KMS-11 (cell line): ENCODE data around the gene TUBD1.
"Not testable (repeated sequence)": the region's sequence is repeated elsewhere in the genome, so short reads cannot be mapped to it uniquely, and the experiment has no call there.

Experiments used
- H2AFZ ChIP-seq: fragments of 200-600 bp; sonication (generic); 2 replicates; pipeline ENCODE4 v1.6.1; 2016; ENCODE audit warnings: antibody characterized with exemption, mixed run types, low read depth
- H3K27ac ChIP-seq: fragments of 200-600 bp; sonication (generic); 2 replicates; pipeline ENCODE4 v1.6.1; 2016; ENCODE audit warnings: mild to moderate bottlenecking, mixed run types
- H3K27me3 ChIP-seq: fragments of 200-600 bp; sonication (generic); 2 replicates; pipeline ENCODE4 v1.6.1; 2017; ENCODE audit warnings: mild to moderate bottlenecking, low read depth, mixed run types, moderate library complexity; ENCODE audit not compliant: insufficient read depth
- H3K36me3 ChIP-seq: fragments of 200-600 bp; sonication (generic); 2 replicates; pipeline ENCODE4 v1.6.1; 2017; ENCODE audit warnings: mild to moderate bottlenecking, mixed run types; ENCODE audit not compliant: insufficient read depth
- H3K4me1 ChIP-seq: fragments of 200-600 bp; sonication (generic); 2 replicates; pipeline ENCODE4 v1.6.1; 2016; ENCODE audit warnings: mild to moderate bottlenecking, low read depth, mixed run types; ENCODE audit not compliant: poor library complexity, severe bottlenecking
- H3K4me2 ChIP-seq: fragments of 200-600 bp; sonication (generic); 2 replicates; pipeline ENCODE4 v1.7.0; 2016; ENCODE audit warnings: mild to moderate bottlenecking, mixed run types
- H3K4me3 ChIP-seq: fragments of 200-600 bp; sonication (generic); IDR thresholded peaks from 2 replicates; pipeline ENCODE4 v1.6.1; 2017; ENCODE audit warnings: low read depth, low read length, mixed read lengths; ENCODE audit not compliant: insufficient read depth
- H3K79me2 ChIP-seq: fragments of 200-600 bp; sonication (generic); 2 replicates; pipeline ENCODE4 v1.6.1; 2016; ENCODE audit warnings: low read depth, mixed run types; ENCODE audit not compliant: insufficient read depth
- H3K9ac ChIP-seq: fragments of 200-600 bp; sonication (generic); 2 replicates; pipeline ENCODE4 v1.6.1; 2016; ENCODE audit warnings: mild to moderate bottlenecking, mixed run types
- H4K20me1 ChIP-seq: fragments of 200-600 bp; sonication (generic); 2 replicates; pipeline ENCODE4 v1.6.1; 2016; ENCODE audit warnings: mild to moderate bottlenecking, mixed run types; ENCODE audit not compliant: insufficient read depth
- CTCF ChIP-seq: fragments of 200-600 bp; sonication (generic); conservative IDR thresholded peaks from 2 replicates; pipeline ENCODE4 v1.6.1; 2017; ENCODE audit warnings: low read depth, mild to moderate bottlenecking, antibody characterized with exemption, low read length, moderate library complexity, mixed read lengths

Gene TUBD1

GRCh38 chr17:59853168-59853918 lies 39.4 kb downstream of the TUBD1 start:
- H3K27me3 ChIP-seq = no peaks in the 10 kb centered on the region
- H3K4me3 ChIP-seq = no peak overlapping the region
- no peaks in the 10 kb centered on the region for H4K20me1 ChIP-seq
- no peaks in the 10 kb centered on the region for H3K36me3 ChIP-seq
- no peak overlapping the region for H3K27ac ChIP-seq
- H3K79me2 ChIP-seq = no peaks in the 10 kb centered on the region
- H3K4me1 ChIP-seq = peaks cover 38% of the 10 kb centered on the region
- H3K9ac ChIP-seq = no peak overlapping the region
- no peak overlapping the region for H3K4me2 ChIP-seq
- H2AFZ ChIP-seq = no peak overlapping the region
- peak; percentile 27; the same call in 1 of the 2 replicates for TF ChIP-seq CTCF

- not testable (repeated sequence) for H3K79me2 ChIP-seq, H3K27ac ChIP-seq, H4K20me1 ChIP-seq, H2AFZ ChIP-seq, H3K4me3 ChIP-seq, H3K36me3 ChIP-seq, H3K4me2 ChIP-seq, H3K27me3 ChIP-seq, H3K9ac ChIP-seq
- H3K4me1 ChIP-seq = peaks cover 43% of the 10 kb centered on the region
Measured at GRCh38 chr17:59852847-59853167, 39.9 kb downstream of the TUBD1 start.

GRCh38 chr17:59851439-59852375 lies 41.0 kb downstream of the TUBD1 start:
- Histone ChIP-seq H3K27me3 (no peaks in the 10 kb centered on the region), H3K4me1 (peaks cover 54% of the 10 kb centered on the region), H2AFZ (no peak overlapping the region), H3K4me2 (no peak overlapping the region), H3K27ac (no peak overlapping the region), H3K4me3 (no peak overlapping the region), H3K9ac (no peak overlapping the region), H3K36me3 (no peaks in the 10 kb centered on the region), H4K20me1 (no peaks in the 10 kb centered on the region), H3K79me2 (no peaks in the 10 kb centered on the region)
- TF ChIP-seq CTCF = no peak

- H3K27ac ChIP-seq, H3K4me2 ChIP-seq: not testable (repeated sequence)
Measured at GRCh38 chr17:59850311-59850710, 42.4 kb downstream of the TUBD1 start.

GRCh38 chr17:59848778-59849177 lies 44.0 kb downstream of the TUBD1 start:
- Histone ChIP-seq H3K4me2 (peak overlapping the region; percentile 92), H3K9ac (peak overlapping the region; percentile 50), H3K27ac (peak overlapping the region; percentile 96), H3K36me3 (no peaks in the 10 kb centered on the region), H3K4me1 (peaks cover 83% of the 10 kb centered on the region), H2AFZ (peak overlapping the region; percentile 8; the same call in 1 of the 2 replicates), H3K4me3 (no peak overlapping the region), H3K79me2 (no peaks in the 10 kb centered on the region), H4K20me1 (no peaks in the 10 kb centered on the region), H3K27me3 (no peaks in the 10 kb centered on the region)
- TF ChIP-seq CTCF = no peak

More at GRCh38 chr17:59850311-59850710, 42.4 kb downstream of the TUBD1 start:
- peaks cover 68% of the 10 kb centered on the region for H3K4me1 ChIP-seq
- not testable (repeated sequence) for H2AFZ ChIP-seq, H3K27me3 ChIP-seq, H3K4me3 ChIP-seq, H3K36me3 ChIP-seq, H3K79me2 ChIP-seq, H3K9ac ChIP-seq, H4K20me1 ChIP-seq
